ENCODE results near the gene UNG. TPM values are rescaled to one million over a fixed set of nuclear protein-coding genes. Genes with fewer than 3 reads are reported as not detected.

Gene UNG
- total and polyA plus RNA-seq, 2 of the 8 experiments (the other 6 are each of a cell fraction or from before 2014, with no cell fraction given) = 71.6 to 163 TPM

- no peaks in the 10 kb centered on the region for H4K20me1 ChIP-seq (replicated peaks in 1 of 2; ENCODE audit: control insufficient read depth in 1 of 2, insufficient read depth in 2 of 2, low read length in 2 of 2)
- H3K9me3 ChIP-seq (ENCODE audit: insufficient read depth in 2 of 2, low read depth in 1 of 2, low read length in 1 of 2) = no peaks in the 10 kb centered on the region
- FAIRE-seq (peak; percentile 50), DNase-seq (ENCODE audit: low read depth in 1 of 2, low spot score in 2 of 2) (peak; percentile 70 to 94)
- peaks cover 0 to 5% (median 3%) of the 10 kb centered on the region in 4 experiments; a peak in 4 of 8 replicates for H3K36me3 ChIP-seq (ENCODE audit: control insufficient read depth in 2 of 4, insufficient read depth in 4 of 4, low read length in 3 of 4)
- ChIA-PET CTCF (ENCODE audit: partially characterized antibody) (interaction anchor here (0.6 to 4.3 kb wide), 20 partner anchors 10 to 454 kb away, joined by 3 to 18 read pairs (median 4); partner anchors contain the start of gene ACACB), POLR2A (ENCODE audit: partially characterized antibody) (interaction anchor here (0.6 to 2.5 kb wide), 6 partner anchors 11 to 291 kb away, joined by 4 to 8 read pairs (median 5); no protein-coding TSS in a partner anchor)
- no peak within 1 kb of the TSS for H2BK120ac ChIP-seq (replicated peaks; ENCODE audit: low read depth, low read length)
- peaks cover 3% of the 10 kb centered on the region; the same call in 1 of the 2 replicates for H3K23me2 ChIP-seq (ENCODE audit: low read depth, low read length)
- 0 out of 2 replicates have a peak within 1 kb of the TSS, but pooled peaks have one; percentile 2 for H2BK20ac ChIP-seq (ENCODE audit: low read length)
- H2BK15ac ChIP-seq (ENCODE audit: low read length) = no peak within 1 kb of the TSS
- H3K18ac ChIP-seq (ENCODE audit: extremely low read depth, low read length) = no peak within 1 kb of the TSS
- H2AK5ac ChIP-seq (ENCODE audit: low read depth, low read length) = no peak within 1 kb of the TSS
- peak within 1 kb of the TSS in 1 of 4 experiments; percentile 30; a peak in 1 of 7 replicates for H3K9ac ChIP-seq (replicated peaks in 1 of 4; ENCODE audit: extremely low read depth in 1 of 4, low read depth in 3 of 4, low read length in 3 of 4)
- peak within 1 kb of the TSS; percentile 71; the same call in 1 of the 2 replicates for H2AFZ ChIP-seq (ENCODE audit: low read length)
- H4K91ac ChIP-seq (replicated peaks; ENCODE audit: insufficient read length, low read length) = no peak within 1 kb of the TSS
- H3K27ac ChIP-seq (ENCODE audit: low read depth, low read length) = no peak within 1 kb of the TSS
- H3K14ac ChIP-seq (ENCODE audit: insufficient read length) = no peak within 1 kb of the TSS
- H4K5ac ChIP-seq (ENCODE audit: insufficient read length, low read depth, low read length) = peak within 1 kb of the TSS; percentile 28
- 0 out of 2 replicates have a peak within 1 kb of the TSS, but pooled peaks have one; percentile 68 for H2BK12ac ChIP-seq (ENCODE audit: low read depth, low read length)
- peaks cover 0 to 7% (median 2%) of the 10 kb centered on the region in 4 experiments; a peak in 3 of 7 replicates for H3K4me1 ChIP-seq (replicated peaks in 1 of 4; ENCODE audit: control insufficient read depth in 3 of 4, insufficient read depth in 4 of 4, low read length in 3 of 4)
- peak within 1 kb of the TSS; percentile 38 for H3K4ac ChIP-seq (replicated peaks; ENCODE audit: insufficient read length, low read depth, low read length)
- peaks cover 0 to 4% of the 10 kb centered on the region in 2 experiments; a peak in 1 of 4 replicates for H3K79me2 ChIP-seq (ENCODE audit: control insufficient read depth in 1 of 2, insufficient read depth in 2 of 2, low read length in 2 of 2)
- H3K4me2 ChIP-seq (ENCODE audit: insufficient read depth in 1 of 2, low read depth in 2 of 2, low read length in 2 of 2) = peak within 1 kb of the TSS; percentile 13 to 64
- no peaks in the 10 kb centered on the region; the same call in 1 of the 2 replicates for H3K79me1 ChIP-seq (ENCODE audit: low read depth, low read length)
- WGBS, 2 experiments (ENCODE audit: extremely low coverage in 1 of 2, insufficient coverage in 1 of 2, insufficient read length in 1 of 2, insufficient replicate concordance in 2 of 2, low coverage in 1 of 2, low lambda C conversion rate in 2 of 2, missing lambda C conversion rate in 1 of 2) = 20% methylated on average over 44 of the region's 45 CpGs; no CpG with 5 or more reads in 1 of the 2 experiments
- H3K56ac ChIP-seq (replicated peaks; ENCODE audit: insufficient read length, low read depth, low read length) = no peak within 1 kb of the TSS
- H3K23ac ChIP-seq (ENCODE audit: insufficient read length) = no peak within 1 kb of the TSS
- peaks cover 0 to 8% (median 5%) of the 10 kb centered on the region in 4 experiments; a peak in 5 of 7 replicates for H3K27me3 ChIP-seq (replicated peaks in 1 of 4; ENCODE audit: control insufficient read depth in 3 of 4, extremely low read depth in 1 of 4, insufficient read depth in 3 of 4, low read length in 3 of 4)
- H4K8ac ChIP-seq (ENCODE audit: extremely low read depth, insufficient read depth, low read length) = peak within 1 kb of the TSS; percentile 90; the same call in 1 of the 2 replicates
- H2BK5ac ChIP-seq (ENCODE audit: low read depth, low read length) = no peak within 1 kb of the TSS
- H3K4me3 ChIP-seq (ENCODE audit: extremely low read depth in 1 of 4, insufficient read depth in 2 of 4, low read depth in 3 of 4, low read length in 4 of 4) = peak within 1 kb of the TSS; percentile 1 to 57 (median 16); a peak in 6 of 8 replicates
- TF ChIP-seq EP300 (IDR thresholded peaks at IDR 0.05; ENCODE audit: borderline replicate concordance in 1 of 2, low read depth in 2 of 2, low read length in 2 of 2) (peak in 1 of 2 experiments; percentile 64; a peak in 1 of 3 replicates), ASH2L (IDR thresholded peaks at IDR 0.05; ENCODE audit: low read length) (peak; percentile 51), ATF2 (IDR thresholded peaks at IDR 0.05; ENCODE audit: low read length) (no peak; the same call in 1 of the 2 replicates), GABPA (IDR thresholded peaks at IDR 0.05; ENCODE audit: borderline replicate concordance, insufficient read depth, low read length) (peak; percentile 87), KDM1A (IDR thresholded peaks at IDR 0.05; ENCODE audit: borderline replicate concordance, low read length) (peak; percentile 85)
- TF ChIP-seq, protein P1, sequence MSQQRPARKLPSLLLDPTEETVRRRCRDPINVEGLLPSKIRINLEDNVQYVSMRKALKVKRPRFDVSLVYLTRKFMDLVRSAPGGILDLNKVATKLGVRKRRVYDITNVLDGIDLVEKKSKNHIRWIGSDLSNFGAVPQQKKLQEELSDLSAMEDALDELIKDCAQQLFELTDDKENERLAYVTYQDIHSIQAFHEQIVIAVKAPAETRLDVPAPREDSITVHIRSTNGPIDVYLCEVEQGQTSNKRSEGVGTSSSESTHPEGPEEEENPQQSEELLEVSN (IDR thresholded peaks at IDR 0.05) = peak; percentile 99
These were observed 4.1 kb upstream of the UNG start, which contains the start of gene ALKBH2 for GRCh38 chr12:109093022-109093918. ALKBH2 (minus strand) TSS chr12:109093472; CDS start chr12:109092786, 686 bp downstream.
